Measurements from ENCODE around the gene MTSS2.

MTSS2 gene

GRCh38 chr16:70726892-70727361 is 41.1 kb upstream of the MTSS2 start:
- H3K36me3 ChIP-seq, result peaks cover 32 to 100% (median 79%) of the 10 kb centered on the region in 11 experiments
- H3K4me2 ChIP-seq, result no peak overlapping the region
- peaks cover 17 to 38% (median 21%) of the 10 kb centered on the region in 10 experiments for H3K4me1 ChIP-seq
- no peaks in the 10 kb centered on the region for H3K9me3 ChIP-seq (replicated peaks in 1 of 11)
- H3K27me3 ChIP-seq, result no peaks in the 10 kb centered on the region
- TF ChIP-seq Cebpa-rat (IDR thresholded peaks at IDR 0.05), result no peak
- H3K9ac ChIP-seq, result no peak overlapping the region
- no peak overlapping the region for H3K4me3 ChIP-seq
- H4K20me1 ChIP-seq, result peaks cover 0 to 100% (median 12%) of the 10 kb centered on the region in 11 experiments; a peak in 13 of 22 replicates
- no peak overlapping the region for H3K27ac ChIP-seq

GRCh38 chr16:70725912-70726828 is 40.3 kb upstream of the MTSS2 start:
- H3K27ac ChIP-seq, result no peak overlapping the region
- peaks cover 0 to 100% (median 12%) of the 10 kb centered on the region in 11 experiments; a peak in 13 of 22 replicates for H4K20me1 ChIP-seq
- no peak overlapping the region for H3K4me3 ChIP-seq
- H3K9me3 ChIP-seq (replicated peaks in 1 of 11), result no peaks in the 10 kb centered on the region
- H3K4me2 ChIP-seq, result peak overlapping the region in 1 of 11 experiments; percentile 5; a peak in 1 of 22 replicates
- H3K27me3 ChIP-seq, result no peaks in the 10 kb centered on the region
- TF ChIP-seq Cebpa-rat (IDR thresholded peaks at IDR 0.05), result no peak
- no peak overlapping the region for H3K9ac ChIP-seq
- peaks cover 31 to 100% (median 79%) of the 10 kb centered on the region in 11 experiments for H3K36me3 ChIP-seq
- H3K4me1 ChIP-seq, result peaks cover 24 to 40% (median 29%) of the 10 kb centered on the region in 10 experiments

- no peak for TF ChIP-seq Cebpa-rat (IDR thresholded peaks at IDR 0.05)
- Histone ChIP-seq H3K4me2 (peak overlapping the region in 1 of 11 experiments; percentile 5; a peak in 1 of 22 replicates), H3K4me3 (no peak overlapping the region), H3K9me3 (replicated peaks in 1 of 11) (peaks cover 0 to 5% (median 0%) of the 10 kb centered on the region in 11 experiments; a peak in 1 of 22 replicates), H4K20me1 (peaks cover 0 to 100% (median 12%) of the 10 kb centered on the region in 11 experiments; a peak in 13 of 22 replicates), H3K4me1 (peaks cover 33 to 40% (median 36%) of the 10 kb centered on the region in 10 experiments), H3K9ac (no peak overlapping the region), H3K27ac (no peak overlapping the region), H3K27me3 (no peaks in the 10 kb centered on the region), H3K36me3 (peaks cover 22 to 100% (median 74%) of the 10 kb centered on the region in 11 experiments; a peak in 21 of 22 replicates)
These were observed 39.4 kb upstream of the MTSS2 start for GRCh38 chr16:70725024-70725911.

- no peaks in the 10 kb centered on the region for H3K27me3 ChIP-seq
- no peak overlapping the region for H3K4me2 ChIP-seq
- H3K36me3 ChIP-seq, result peaks cover 24 to 100% (median 75%) of the 10 kb centered on the region in 11 experiments; a peak in 21 of 22 replicates
- H4K20me1 ChIP-seq, result peaks cover 0 to 100% (median 12%) of the 10 kb centered on the region in 11 experiments; a peak in 13 of 22 replicates
- TF ChIP-seq Cebpa-rat (IDR thresholded peaks at IDR 0.05), result no peak
- no peak overlapping the region for H3K9ac ChIP-seq
- no peak overlapping the region for H3K27ac ChIP-seq
- H3K4me1 ChIP-seq, result peaks cover 33 to 41% (median 39%) of the 10 kb centered on the region in 10 experiments
- peaks cover 0 to 14% (median 0%) of the 10 kb centered on the region in 11 experiments; a peak in 5 of 22 replicates for H3K9me3 ChIP-seq (replicated peaks in 1 of 11)
- no peak overlapping the region for H3K4me3 ChIP-seq
These were observed 38.5 kb upstream of the MTSS2 start for GRCh38 chr16:70724146-70725023.

- H3K9me3 ChIP-seq (replicated peaks in 1 of 11), result peaks cover 0 to 14% (median 0%) of the 10 kb centered on the region in 11 experiments; a peak in 5 of 22 replicates
- no peak overlapping the region for H3K4me2 ChIP-seq
- H3K36me3 ChIP-seq, result peaks cover 26 to 100% (median 75%) of the 10 kb centered on the region in 11 experiments; a peak in 21 of 22 replicates
- H3K4me1 ChIP-seq, result peaks cover 27 to 34% (median 32%) of the 10 kb centered on the region in 10 experiments
- H3K4me3 ChIP-seq, result no peak overlapping the region
- peaks cover 0 to 100% (median 12%) of the 10 kb centered on the region in 11 experiments; a peak in 13 of 22 replicates for H4K20me1 ChIP-seq
- no peaks in the 10 kb centered on the region for H3K27me3 ChIP-seq
- H3K27ac ChIP-seq, result no peak overlapping the region
- no peak overlapping the region for H3K9ac ChIP-seq
- TF ChIP-seq Cebpa-rat (IDR thresholded peaks at IDR 0.05), result no peak
These were observed 37.9 kb upstream of the MTSS2 start for GRCh38 chr16:70723740-70724145.

- peaks cover 21 to 100% (median 56%) of the 10 kb centered on the region in 11 experiments; a peak in 21 of 22 replicates for H3K36me3 ChIP-seq
- H3K9ac ChIP-seq, result no peak overlapping the region
- peaks cover 0 to 14% (median 0%) of the 10 kb centered on the region in 11 experiments; a peak in 5 of 22 replicates for H3K9me3 ChIP-seq (replicated peaks in 1 of 11)
- no peak overlapping the region for H3K27ac ChIP-seq
- no peaks in the 10 kb centered on the region for H3K27me3 ChIP-seq
- H3K4me2 ChIP-seq, result peak overlapping the region; percentile 5 to 68 (median 40); a peak in 19 of 22 replicates
- peaks cover 23 to 28% (median 26%) of the 10 kb centered on the region in 10 experiments for H3K4me1 ChIP-seq
- H3K4me3 ChIP-seq, result no peak overlapping the region
- TF ChIP-seq Cebpa-rat (IDR thresholded peaks at IDR 0.05), result no peak
- peaks cover 0 to 100% (median 0%) of the 10 kb centered on the region in 11 experiments; a peak in 11 of 22 replicates for H4K20me1 ChIP-seq
These were observed 35.5 kb upstream of the MTSS2 start for GRCh38 chr16:70721202-70721963.
